Neuron (in vitro differentiated cells): ENCODE results near the gene SYTL3.
"Not testable (repeated sequence)": the region's sequence is repeated elsewhere in the genome, so short reads cannot be mapped to it uniquely, and the experiment has no call there.

ENCODE experiments used
- H2AFZ ChIP-seq: one replicate; pipeline ENCODE4 v1.6.1; 2013; ENCODE audit warnings: low read depth, mild to moderate bottlenecking, inconsistent platforms, low read length, moderate library complexity
- H3K27me3 ChIP-seq: one replicate; pipeline ENCODE4 v1.6.1; 2013; ENCODE audit warnings: low read length; ENCODE audit not compliant: insufficient read depth
- H3K36me3 ChIP-seq: one replicate; pipeline ENCODE4 v1.6.1; 2013; ENCODE audit warnings: low read length; ENCODE audit not compliant: insufficient read depth
- H3K4me1 ChIP-seq: one replicate; pipeline ENCODE4 v1.6.1; 2013; ENCODE audit warnings: low read length; ENCODE audit not compliant: insufficient read depth
- H3K4me3 ChIP-seq: 2 replicates; pipeline ENCODE4 v1.5.1; 2013; ENCODE audit warnings: mild to moderate bottlenecking, low read length, moderate library complexity
- H3K9me3 ChIP-seq: one replicate; pipeline ENCODE4 v1.6.1; 2013; ENCODE audit warnings: low read length

The SYTL3 gene

GRCh38 chr6:158667360-158667981 lies 17.6 kb downstream of the SYTL3 start:
- no peak overlapping the region for H3K4me3 ChIP-seq
- no peak overlapping the region for H2AFZ ChIP-seq
- no peaks in the 10 kb centered on the region for H3K9me3 ChIP-seq
- H3K36me3 ChIP-seq = no peaks in the 10 kb centered on the region
- peaks cover 44% of the 10 kb centered on the region for H3K27me3 ChIP-seq
- H3K4me1 ChIP-seq = peaks cover 4% of the 10 kb centered on the region

GRCh38 chr6:158668707-158669103 lies 18.9 kb downstream of the SYTL3 start:
- no peaks in the 10 kb centered on the region for H3K9me3 ChIP-seq
- peaks cover 31% of the 10 kb centered on the region for H3K27me3 ChIP-seq
- H2AFZ ChIP-seq = no peak overlapping the region
- no peaks in the 10 kb centered on the region for H3K36me3 ChIP-seq
- no peaks in the 10 kb centered on the region for H3K4me1 ChIP-seq
- no peak overlapping the region for H3K4me3 ChIP-seq

- H2AFZ ChIP-seq = no peak overlapping the region
- no peaks in the 10 kb centered on the region for H3K9me3 ChIP-seq
- H3K27me3 ChIP-seq = peaks cover 28% of the 10 kb centered on the region
- no peak overlapping the region for H3K4me3 ChIP-seq
- no peaks in the 10 kb centered on the region for H3K36me3 ChIP-seq
- no peaks in the 10 kb centered on the region for H3K4me1 ChIP-seq
Measured at GRCh38 chr6:158669145-158670035, 19.5 kb downstream of the SYTL3 start.

GRCh38 chr6:158672119-158672518 lies 22.3 kb downstream of the SYTL3 start:
- H3K36me3 ChIP-seq, H3K9me3 ChIP-seq, H3K4me1 ChIP-seq, H3K4me3 ChIP-seq, H2AFZ ChIP-seq: not testable (repeated sequence)
- peaks cover 14% of the 10 kb centered on the region for H3K27me3 ChIP-seq

- Histone ChIP-seq H3K36me3 (no peaks in the 10 kb centered on the region), H3K4me1 (no peaks in the 10 kb centered on the region), H3K27me3 (peaks cover 8% of the 10 kb centered on the region), H3K4me3 (no peak overlapping the region), H3K9me3 (no peaks in the 10 kb centered on the region), H2AFZ (no peak overlapping the region)
Measured at GRCh38 chr6:158672726-158673125, 22.9 kb downstream of the SYTL3 start.

GRCh38 chr6:158674342-158675131 lies 24.7 kb downstream of the SYTL3 start:
- H3K4me1 ChIP-seq = no peaks in the 10 kb centered on the region
- H2AFZ ChIP-seq = no peak overlapping the region
- H3K36me3 ChIP-seq = no peaks in the 10 kb centered on the region
- peaks cover 2% of the 10 kb centered on the region for H3K27me3 ChIP-seq
- H3K4me3 ChIP-seq = no peak overlapping the region
- no peaks in the 10 kb centered on the region for H3K9me3 ChIP-seq

- H3K4me3 ChIP-seq, H2AFZ ChIP-seq, H3K27me3 ChIP-seq, H3K9me3 ChIP-seq, H3K36me3 ChIP-seq, H3K4me1 ChIP-seq: not testable (repeated sequence)
Measured at GRCh38 chr6:158677094-158677493, 27.2 kb downstream of the SYTL3 start.

- H3K4me3 ChIP-seq = no peak overlapping the region
- peaks cover 2% of the 10 kb centered on the region for H3K27me3 ChIP-seq
- no peak overlapping the region for H2AFZ ChIP-seq
- H3K4me1 ChIP-seq = no peaks in the 10 kb centered on the region
- no peaks in the 10 kb centered on the region for H3K36me3 ChIP-seq
- no peaks in the 10 kb centered on the region for H3K9me3 ChIP-seq
Measured at GRCh38 chr6:158677906-158678578, 28.2 kb downstream of the SYTL3 start.

GRCh38 chr6:158680015-158680414 lies 30.2 kb downstream of the SYTL3 start:
- Histone ChIP-seq H3K4me3 (no peak overlapping the region), H3K9me3 (no peaks in the 10 kb centered on the region), H3K27me3 (peaks cover 2% of the 10 kb centered on the region), H3K36me3 (no peaks in the 10 kb centered on the region), H2AFZ (no peak overlapping the region), H3K4me1 (no peaks in the 10 kb centered on the region)

GRCh38 chr6:158680481-158680880 lies 30.6 kb downstream of the SYTL3 start:
- Histone ChIP-seq H3K9me3 (no peaks in the 10 kb centered on the region), H2AFZ (no peak overlapping the region), H3K27me3 (peaks cover 2% of the 10 kb centered on the region), H3K36me3 (no peaks in the 10 kb centered on the region), H3K4me3 (no peak overlapping the region), H3K4me1 (no peaks in the 10 kb centered on the region)

GRCh38 chr6:158684311-158684710 lies 34.5 kb downstream of the SYTL3 start:
- Histone ChIP-seq H2AFZ (no peak overlapping the region), H3K4me1 (no peaks in the 10 kb centered on the region)

GRCh38 chr6:158684745-158685324 lies 35.0 kb downstream of the SYTL3 start:
- Histone ChIP-seq H3K4me3 (no peak overlapping the region), H3K36me3 (no peaks in the 10 kb centered on the region), H3K9me3 (no peaks in the 10 kb centered on the region), H3K27me3 (no peaks in the 10 kb centered on the region), H2AFZ (no peak overlapping the region), H3K4me1 (no peaks in the 10 kb centered on the region)

More at GRCh38 chr6:158684311-158684710, 34.5 kb downstream of the SYTL3 start:
- H3K36me3 ChIP-seq = no peaks in the 10 kb centered on the region
- H3K9me3 ChIP-seq = no peaks in the 10 kb centered on the region
- no peaks in the 10 kb centered on the region for H3K27me3 ChIP-seq
- H3K4me3 ChIP-seq = no peak overlapping the region
